NCI-H1694 treated with DMSO at 0.1 percent for 48 hours (cell line): ENCODE data around the gene CHRDL2.
"Not testable (repeated sequence)": the region's sequence is repeated elsewhere in the genome, so short reads cannot be mapped to it uniquely, and the experiment has no call there.

ENCODE experiments used
- DNase-seq: peaks from one replicate; lab custom pipeline; 2025; lab: John Stamatoyannopoulos, UW

The CHRDL2 gene

DNA sequence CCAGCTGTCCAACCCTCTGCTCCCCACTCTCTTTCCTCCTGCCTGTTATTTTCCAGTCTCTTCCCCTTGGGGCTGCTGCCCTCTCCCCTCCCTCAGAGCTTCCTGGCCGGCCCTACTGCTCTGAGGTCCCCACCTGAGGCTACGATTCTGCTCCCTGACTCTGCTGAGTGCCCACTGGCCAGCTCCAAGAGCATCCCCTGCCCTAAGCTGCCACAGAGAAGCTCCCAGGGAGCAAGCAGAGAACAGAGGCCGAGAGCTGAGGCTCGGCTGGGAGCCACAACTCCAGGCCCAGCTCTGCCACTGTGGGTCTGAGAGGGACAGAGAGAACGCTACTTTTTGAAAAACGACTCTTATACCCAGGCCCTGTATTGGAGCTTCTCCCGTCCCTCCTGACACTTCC, 61.1 kb downstream of the CHRDL2 start:
- DNase-seq = no peak

DNA sequence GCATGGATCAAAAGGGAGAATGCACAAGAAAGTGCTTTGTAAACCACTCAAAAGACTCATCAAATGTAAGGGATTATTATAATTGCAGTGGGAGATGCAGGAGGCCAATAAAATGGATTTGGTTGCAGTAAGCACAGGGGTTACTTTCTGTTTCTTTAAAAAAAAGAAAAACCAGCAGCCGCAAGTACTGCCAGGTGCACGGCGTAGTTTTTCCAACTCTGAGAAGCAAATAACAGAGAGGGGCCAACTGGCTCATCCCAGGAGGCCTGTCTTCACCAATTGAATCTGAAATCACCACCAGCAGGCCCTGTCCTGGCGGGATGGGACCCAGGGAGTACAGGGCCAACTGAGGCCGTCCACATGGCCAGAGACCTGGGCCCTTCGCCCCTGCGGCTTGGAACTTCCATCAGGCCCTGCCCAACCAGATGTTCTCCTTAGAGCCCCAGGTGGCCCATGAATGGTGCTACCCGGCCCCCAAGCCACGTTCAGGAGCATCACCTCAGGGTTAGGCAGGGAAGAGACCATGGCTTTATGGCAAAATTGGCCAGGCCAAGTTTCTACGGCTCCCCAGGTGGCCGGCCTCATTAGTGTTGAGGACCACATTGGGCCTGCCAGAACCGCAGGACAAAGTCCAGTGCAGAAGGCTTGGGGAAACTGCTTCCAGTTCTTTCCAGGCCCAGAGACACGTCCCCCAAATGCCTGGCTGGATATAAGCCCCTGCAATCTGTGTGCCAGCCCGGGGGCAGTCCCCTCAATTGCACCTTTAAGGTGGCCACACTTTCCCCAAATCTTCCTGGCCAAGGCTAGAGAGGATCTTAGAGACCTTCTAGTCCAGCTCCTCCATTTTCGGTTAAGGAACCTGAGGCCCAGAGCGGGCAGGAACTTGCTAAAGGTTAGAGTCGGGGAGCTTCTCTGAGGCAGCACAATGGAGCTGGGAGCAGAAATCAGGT, 61.7 kb downstream of the CHRDL2 start:
- no peak for DNase-seq

DNA sequence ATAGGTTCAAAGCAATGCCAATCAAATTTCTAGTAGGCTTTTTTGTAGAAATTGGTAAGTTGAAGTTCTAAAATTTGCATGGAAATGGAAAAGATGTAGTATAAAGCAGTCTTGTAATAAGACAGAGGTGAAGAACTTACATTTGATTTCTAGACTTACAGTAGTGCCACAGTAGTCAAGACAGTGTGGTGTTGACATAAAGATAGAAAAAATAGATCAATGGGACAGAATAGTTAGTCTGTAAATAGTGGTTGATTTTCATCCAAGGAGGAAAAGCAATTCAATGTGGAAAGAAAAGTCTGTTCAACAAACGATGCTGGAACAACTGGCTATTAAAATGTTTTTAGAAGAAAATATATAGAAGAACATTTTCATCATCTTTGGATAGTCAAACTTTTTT, 67.9 kb downstream of the CHRDL2 start:
- DNase-seq = no peak

DNA sequence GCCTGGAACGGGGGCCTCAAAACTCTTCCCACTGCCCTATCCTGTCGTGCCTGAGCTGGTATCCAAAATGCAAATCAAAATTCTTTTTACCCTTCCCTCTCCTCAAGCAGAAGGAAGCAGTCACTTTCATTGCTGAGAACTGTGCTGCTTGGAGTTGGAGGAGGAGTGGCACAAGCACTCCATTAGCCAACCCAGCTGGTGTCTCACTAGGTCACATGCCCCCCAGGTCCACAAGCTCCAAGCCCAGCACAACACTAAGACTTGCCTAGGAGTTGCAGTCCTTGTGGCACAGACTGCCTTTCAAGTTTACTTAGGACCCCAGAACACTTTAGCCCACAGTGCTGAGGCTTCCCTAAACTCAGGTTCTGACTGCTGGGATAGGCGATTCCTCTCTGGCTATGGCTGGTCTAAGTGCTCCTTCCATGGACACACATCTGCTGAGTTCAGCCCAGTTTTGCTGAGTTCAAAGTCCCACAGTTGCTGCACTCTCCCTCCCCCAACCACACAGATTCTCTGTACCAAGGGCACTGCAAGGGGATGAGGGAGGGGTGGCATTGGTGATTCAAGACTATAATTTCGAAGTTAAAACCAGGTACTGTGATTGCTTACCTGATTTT, 68.6 kb downstream of the CHRDL2 start:
- no peak for DNase-seq

DNA sequence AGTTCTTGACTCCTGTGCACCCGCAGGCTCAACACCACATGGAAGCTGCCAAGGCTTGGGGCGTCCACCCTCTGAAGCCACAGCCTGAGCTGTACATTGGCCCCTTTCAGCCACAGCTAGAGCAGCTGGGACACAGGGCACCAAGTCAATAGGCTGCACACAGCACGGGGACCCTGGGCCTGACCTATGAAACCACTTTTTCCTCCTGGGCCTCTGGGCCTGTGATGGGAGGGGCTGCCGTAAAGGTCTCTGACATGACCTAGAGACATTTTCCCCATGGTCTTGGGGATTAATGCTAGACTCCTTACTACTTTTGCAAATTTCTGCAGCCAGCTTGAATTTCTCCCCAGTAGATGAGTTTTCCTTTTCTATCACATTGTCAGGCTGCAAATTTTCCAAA, 72.1 kb downstream of the CHRDL2 start:
- not testable (repeated sequence) for DNase-seq

DNA sequence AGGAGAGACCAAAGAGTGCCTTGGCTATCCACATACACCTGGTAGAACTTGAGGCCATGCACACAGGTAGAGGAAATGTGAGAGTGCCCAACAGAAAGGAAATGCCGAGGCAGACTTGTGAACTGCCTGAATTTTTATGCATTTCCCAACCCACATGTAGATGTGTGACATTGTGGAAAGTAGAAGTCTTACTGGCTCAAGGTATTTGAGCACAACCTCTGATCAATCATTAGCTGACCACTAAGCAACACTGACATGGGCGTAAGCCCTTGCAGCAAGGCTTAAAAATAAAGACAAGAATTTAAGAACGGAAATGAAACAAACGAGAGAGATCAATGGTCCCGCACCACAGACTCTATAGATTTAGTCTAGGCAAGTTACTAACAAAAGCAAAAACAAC, 76.2 kb downstream of the CHRDL2 start:
- DNase-seq = no peak

DNA sequence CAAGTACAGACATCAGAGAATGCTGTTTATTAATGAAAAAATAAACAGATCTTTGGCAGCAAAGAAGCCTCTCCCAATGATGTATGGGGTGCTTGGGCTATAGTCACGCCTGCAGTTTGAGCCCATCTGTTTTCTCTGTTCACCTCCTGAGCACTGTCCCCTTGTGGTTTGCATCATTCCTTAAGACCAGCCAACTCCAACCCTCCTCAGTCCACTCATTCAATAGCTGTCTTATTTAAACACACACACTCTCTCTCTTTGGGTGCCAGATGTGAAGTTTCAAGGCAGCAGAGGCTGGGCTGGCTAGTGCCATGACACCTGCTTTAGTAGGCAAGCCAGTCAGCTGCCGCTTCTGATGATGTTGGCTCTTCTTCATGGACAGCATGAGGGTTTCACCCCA, 80.7 kb downstream of the CHRDL2 start:
- no peak for DNase-seq

DNA sequence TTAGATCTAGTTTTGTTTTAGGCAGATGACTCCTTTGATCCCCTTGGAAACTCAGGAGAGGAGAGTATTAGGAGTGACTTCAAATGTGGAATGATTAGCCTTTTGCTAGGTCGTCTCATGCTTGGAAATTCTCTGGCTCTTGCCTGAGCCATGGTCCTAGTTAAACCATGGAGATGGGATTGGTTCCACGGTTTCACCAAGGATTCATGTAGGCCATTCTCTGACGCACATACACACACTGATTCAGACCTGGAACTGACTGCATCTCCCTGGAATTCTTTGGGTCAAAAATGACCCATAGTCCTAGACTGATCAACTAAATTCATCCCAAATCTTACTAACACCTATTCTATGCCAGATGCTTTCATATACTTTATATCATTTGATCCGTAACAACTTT, 82.3 kb downstream of the CHRDL2 start:
- DNase-seq = no peak

DNA sequence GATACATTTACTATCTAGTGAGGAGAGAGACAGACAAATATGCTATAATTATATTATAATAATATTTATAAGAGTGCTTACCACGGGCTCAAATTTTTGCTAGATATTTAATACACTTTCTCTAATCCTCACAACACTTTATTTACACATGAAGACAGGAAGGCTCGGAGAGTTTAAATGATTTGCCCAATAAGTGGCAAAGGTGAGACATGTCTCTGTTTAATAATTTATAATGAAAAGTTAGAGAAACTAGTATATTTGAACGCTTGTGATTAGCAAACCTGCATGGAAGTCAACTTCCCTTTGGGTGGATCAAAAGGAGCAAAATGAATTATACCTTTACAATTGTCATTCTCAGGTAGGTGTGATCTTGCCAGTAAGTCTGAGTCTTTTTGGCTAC, 83.4 kb downstream of the CHRDL2 start:
- DNase-seq = no peak

DNA sequence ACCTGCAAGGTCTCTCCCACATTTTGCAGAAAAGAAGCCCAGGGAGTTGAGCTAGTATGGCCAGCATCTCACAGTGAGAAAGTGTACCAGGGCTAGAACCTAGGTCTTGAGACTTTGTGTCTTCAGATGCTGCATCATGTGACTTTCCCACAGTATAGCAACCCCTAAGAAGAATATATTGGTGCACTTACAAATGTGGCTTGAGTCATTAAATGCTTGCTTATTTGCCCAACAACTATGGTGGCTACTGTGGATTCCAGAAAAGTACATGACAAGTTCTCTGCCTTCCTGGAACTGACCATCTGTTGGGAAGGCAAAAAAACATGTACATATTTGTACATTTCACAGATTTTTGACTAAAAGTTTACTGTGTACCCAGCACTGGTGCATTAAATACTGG, 83.8 kb downstream of the CHRDL2 start:
- DNase-seq = no peak

DNA sequence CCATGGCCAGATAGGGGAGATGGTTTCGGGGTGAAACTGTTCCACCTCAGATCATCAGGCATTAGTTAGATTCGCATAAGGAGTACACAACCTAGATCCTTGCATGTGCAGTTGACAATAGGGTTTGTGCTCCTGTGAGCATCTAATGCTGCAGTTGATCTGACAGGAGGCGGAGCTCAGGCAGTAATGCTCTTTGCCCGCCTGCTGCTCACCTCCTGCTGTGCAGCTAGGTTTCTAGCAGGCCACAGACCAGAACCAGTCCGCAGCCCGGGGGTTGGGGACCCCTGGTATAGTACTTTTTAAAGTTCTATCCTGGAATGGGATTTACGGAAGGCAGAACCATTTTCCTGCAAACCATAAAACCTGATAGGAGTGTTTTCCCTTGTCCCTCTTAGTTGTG, 84.3 kb downstream of the CHRDL2 start:
- no peak for DNase-seq
